GM06990 (cell line): ENCODE results near the gene PFKFB3.

Experiments used
- DNase-seq: peaks from one replicate; pipeline ENCODE4 v3.0.0-alpha.2; 2011; ENCODE audit not compliant: insufficient read length; ENCODE audit errors: extremely low read depth
- H3K27me3 ChIP-seq: replicated peaks from 2 replicates; pipeline ENCODE4 v1.6.0; 2011; ENCODE audit warnings: low read length; ENCODE audit not compliant: control insufficient read depth, insufficient read depth
- H3K36me3 ChIP-seq: 2 replicates; pipeline ENCODE4 v1.5.1; 2011; ENCODE audit warnings: low read length; ENCODE audit not compliant: control insufficient read depth, insufficient read depth
- H3K4me3 ChIP-seq: replicated peaks from 2 replicates; pipeline ENCODE4 v1.5.1; 2011; ENCODE audit warnings: low read depth, mild to moderate bottlenecking, control low read depth, low read length
- CTCF ChIP-seq: IDR thresholded peaks from 2 replicates; pipeline ENCODE4 v1.5.1; 2011; ENCODE audit warnings: low read length, control low read depth, mild to moderate bottlenecking, inconsistent platforms; ENCODE audit not compliant: insufficient read depth, poor library complexity, severe bottlenecking

The PFKFB3 gene

GRCh38 chr10:6223981-6224380 lies 21.2 kb downstream of the PFKFB3 start:
- no peak for TF ChIP-seq CTCF
- no peaks in the 10 kb centered on the region for H3K27me3 ChIP-seq
- H3K4me3 ChIP-seq: no peak overlapping the region
- no peak for DNase-seq
- peaks cover 11% of the 10 kb centered on the region for H3K36me3 ChIP-seq

- DNase-seq: no peak
- TF ChIP-seq CTCF: no peak
- Histone ChIP-seq H3K4me3 (no peak overlapping the region), H3K36me3 (peaks cover 10% of the 10 kb centered on the region), H3K27me3 (no peaks in the 10 kb centered on the region)
Observed at GRCh38 chr10:6224781-6225180, 22.0 kb downstream of the PFKFB3 start.

GRCh38 chr10:6225263-6225814 lies 22.6 kb downstream of the PFKFB3 start:
- TF ChIP-seq CTCF: no peak
- no peaks in the 10 kb centered on the region for H3K27me3 ChIP-seq
- DNase-seq: no peak
- H3K4me3 ChIP-seq: no peak overlapping the region
- peaks cover 10% of the 10 kb centered on the region for H3K36me3 ChIP-seq

- TF ChIP-seq CTCF: no peak
- Histone ChIP-seq H3K4me3 (no peak overlapping the region), H3K36me3 (peaks cover 10% of the 10 kb centered on the region), H3K27me3 (no peaks in the 10 kb centered on the region)
- no peak for DNase-seq
Observed at GRCh38 chr10:6226216-6226615, 23.5 kb downstream of the PFKFB3 start.

- TF ChIP-seq CTCF: no peak
- H3K36me3 ChIP-seq: peaks cover 10% of the 10 kb centered on the region
- no peak for DNase-seq
- no peak overlapping the region for H3K4me3 ChIP-seq
- no peaks in the 10 kb centered on the region for H3K27me3 ChIP-seq
Observed at GRCh38 chr10:6227346-6227745, 24.6 kb downstream of the PFKFB3 start.

GRCh38 chr10:6228010-6228511 lies 25.3 kb downstream of the PFKFB3 start:
- DNase-seq: no peak
- H3K4me3 ChIP-seq: no peak overlapping the region
- TF ChIP-seq CTCF: no peak
- no peaks in the 10 kb centered on the region for H3K27me3 ChIP-seq
- peaks cover 10% of the 10 kb centered on the region for H3K36me3 ChIP-seq
